K562 (cell line): ENCODE measurements around the gene TIFAB. TPM values are rescaled to one million over a fixed set of nuclear protein-coding genes. Genes with fewer than 3 reads are reported as not detected.

Experiments
- ATAC-seq: fragments of 200-7000 bp; cut with Tn5 transposase; 3 replicates; pipeline ENCODE4 v1.9.1; 2020; ENCODE audit warnings: moderate library complexity
- BruUV-seq: library from RNA; stranded (reverse); fragments of 400-500 nt; replicated peaks from 2 replicates; lab custom pipeline; 2021; lab: Mats Ljungman, UMichigan
- CTCF ChIA-PET: fragments of 300-600 bp; formaldehyde crosslinking; extraction: SDS; loops from one replicate; lab custom pipeline; 2021; ENCODE audit warnings: low intra/inter-chr PET ratio; lab: Yijun Ruan, JAX
- POLR2A ChIA-PET: fragments of 300-600, 350-650 bp; sonication (Branson Sonifier 250); formaldehyde crosslinking; extraction: SDS; loops from one replicate; lab custom pipeline; 2021; ENCODE audit warnings: antibody characterized with exemption, inconsistent platforms; lab: Yijun Ruan, JAX
- DNase-seq, 4 experiments: peaks; one replicate each; pipeline versions ENCODE4 v3.0.0 to v3.0.0-alpha.2; 2011 to 2018; ENCODE audit warnings: low spot score in 3 of 4, mixed read lengths in 3 of 4; ENCODE audit errors: extremely low read depth in 1 of 4
- FAIRE-seq: peaks from 2 replicates; lab custom pipeline; 2011; peaks lifted over from hg19 to GRCh38; lab: Jason Lieb, UNC
- H2AFZ ChIP-seq: 2 replicates; pipeline ENCODE4 v1.6.0; 2011; ENCODE audit warnings: low read depth, low read length, control low read depth, inconsistent platforms
- H3K27ac ChIP-seq: fragments of 200-600 bp; 3 replicates; pipeline ENCODE4 v1.8.0; 2011; ENCODE audit warnings: low read depth, mild to moderate bottlenecking, control low read depth, inconsistent platforms, low read length, moderate library complexity, mixed read lengths; ENCODE audit errors: extremely low read depth
- H3K27me3 ChIP-seq, 2 experiments: fragments of 300-600 bp in 1 of 2; 2 replicates in 1 of 2; 3 replicates in 1 of 2; pipeline versions ENCODE4 v1.6.0 to v1.8.0; 2011; ENCODE audit warnings: inconsistent platforms in 2 of 2, low read length in 2 of 2, mild to moderate bottlenecking in 1 of 2, mixed read lengths in 1 of 2, moderate library complexity in 1 of 2; ENCODE audit not compliant: control insufficient read depth in 2 of 2, insufficient read depth in 2 of 2
- H3K36me3 ChIP-seq: fragments of 300-600 bp; 3 replicates; pipeline ENCODE4 v1.8.0; 2011; ENCODE audit warnings: mild to moderate bottlenecking, low read length, inconsistent platforms; ENCODE audit not compliant: control insufficient read depth, insufficient read depth
- H3K4me1 ChIP-seq, 2 experiments: fragments of 200-600 bp in 1 of 2; replicated peaks in 1 of 2; 2 replicates in 1 of 2; 3 replicates in 1 of 2; pipeline versions ENCODE4 v1.5.1 to v1.8.0; 2011; ENCODE audit warnings: inconsistent platforms in 2 of 2, low read length in 2 of 2, mild to moderate bottlenecking in 1 of 2, mixed read lengths in 1 of 2, moderate library complexity in 1 of 2; ENCODE audit not compliant: control insufficient read depth in 2 of 2, insufficient read depth in 2 of 2
- H3K4me2 ChIP-seq: 2 replicates; pipeline ENCODE4 v1.6.1; 2011; ENCODE audit warnings: low read length, control low read depth, inconsistent platforms, mixed read lengths; ENCODE audit not compliant: insufficient read depth
- H3K4me3 ChIP-seq: fragments of 200-600 bp; sonication (generic), shearing (Covaris generic); 2 replicates; pipeline ENCODE4 v1.5.1; 2016; ENCODE audit warnings: control low read depth, inconsistent platforms
- H3K79me2 ChIP-seq: fragments of 200-600 bp; 3 replicates; pipeline ENCODE4 v1.8.0; 2011; ENCODE audit warnings: low read length, inconsistent platforms; ENCODE audit not compliant: control insufficient read depth, insufficient read depth
- H3K9ac ChIP-seq, 2 experiments: 2 replicates each; pipeline versions ENCODE4 v1.6.0 to v1.6.1; 2011; ENCODE audit warnings: low read depth in 2 of 2, low read length in 2 of 2, control low read depth in 1 of 2, inconsistent platforms in 1 of 2, mild to moderate bottlenecking in 1 of 2, mixed read lengths in 1 of 2; ENCODE audit not compliant: insufficient read depth in 1 of 2
- H3K9me1 ChIP-seq: one replicate; pipeline ENCODE4 v1.6.0; 2011; ENCODE audit warnings: inconsistent platforms, mild to moderate bottlenecking, low read length, moderate library complexity; ENCODE audit not compliant: control insufficient read depth, insufficient read depth
- H3K9me3 ChIP-seq: replicated peaks from 2 replicates; pipeline ENCODE4 v1.5.1; 2011; ENCODE audit warnings: low read depth, low read length, inconsistent platforms; ENCODE audit not compliant: control insufficient read depth, insufficient read depth
- H4K20me1 ChIP-seq: replicated peaks from 2 replicates; pipeline ENCODE4 v1.6.1; 2011; ENCODE audit warnings: low read length, inconsistent platforms, mixed read lengths; ENCODE audit not compliant: control insufficient read depth, insufficient read depth
- CCNT2 ChIP-seq: IDR thresholded peaks from 2 replicates; pipeline ENCODE4 v1.6.1; 2011; ENCODE audit warnings: borderline replicate concordance, low read depth, mild to moderate bottlenecking, moderate library complexity, mixed read lengths, low read length; ENCODE audit not compliant: insufficient read length; ENCODE audit errors: extremely low read depth
- PCBP1 ChIP-seq: fragments of 200-400 bp; formaldehyde crosslinking; IDR thresholded peaks from 2 replicates; pipeline ENCODE4 v1.6.1; 2018; ENCODE audit warnings: mild to moderate bottlenecking, low read depth, low read length; ENCODE audit not compliant: poor library complexity, severe bottlenecking
- TAF9B ChIP-seq: fragments of 450-650 bp; IDR thresholded peaks from 2 replicates; pipeline ENCODE4 v1.6.1; 2018; ENCODE audit warnings: mild to moderate bottlenecking; ENCODE audit not compliant: partially characterized antibody
- ZNF589 ChIP-seq: fragments of 200-800 bp; sonication (Bioruptor generic); IDR thresholded peaks from 2 replicates; pipeline ENCODE4 v1.6.1; 2016; ENCODE audit warnings: low read depth, missing genetic modification characterization, missing compliant biosample characterization
- WGBS: fragments of 100-300 bp; shearing (Covaris generic); methylation state at CpG from one replicate; pipeline ENCODE4 v1.1.6; 2016; ENCODE audit warnings: low coverage, mixed read lengths; ENCODE audit not compliant: insufficient coverage; ENCODE audit errors: missing lambda C conversion rate; 5-methylcytosine and 5-hydroxymethylcytosine counted together
- in situ Hi-C: fragments of 300-500 bp; cut with MboI; formaldehyde crosslinking; loops from 4 replicates; pipeline ENCODE4 v1.15.0; 2018; ENCODE audit warnings: inconsistent platforms, mixed read lengths
- intact Hi-C: fragments of 100-400 bp; cut with micrococcal nuclease; formaldehyde crosslinking; loops from 2 replicates; pipeline ENCODE4 v1.14.2; 2022
- polyA plus RNA-seq, 8 experiments: library from polyadenylated mRNA; depleted of rRNA in 4 of 8; stranded (reverse) in 5 of 8; unstranded in 3 of 8; fragments of >200 nt; fragmentation: Nextera tagmentation in 2 of 8; fragmentation: Illumina TruSeq in 1 of 8; extraction: Ambion mirVana in 2 of 8; extraction: Trizol in 1 of 8; gene quantifications; 2 replicates each; pipeline versions ENCODE4 v1.2.1 to v1.2.3, GENCODE V29; 2011 to 2014; ENCODE audit warnings: inconsistent platforms in 1 of 8, missing spikeins in 1 of 8
- total RNA-seq, 7 experiments: library from RNA; depleted of rRNA in 6 of 7; stranded (reverse); fragments of >200 nt in 6 of 7; fragmentation: Illumina TruSeq in 2 of 7; extraction: Trizol in 2 of 7; gene quantifications; 2 replicates each; pipeline versions ENCODE4 v1.2.1 to v1.2.3, GENCODE V29; 2011 to 2021; ENCODE audit warnings: low replicate concordance in 1 of 7

The TIFAB gene
- total and polyA plus RNA-seq, 9 of the 15 experiments (the other 6 are each of a cell fraction or from before 2014, with no cell fraction given): not detected

- Histone ChIP-seq H3K4me2 (no peak overlapping the region), H3K9ac (no peak overlapping the region), H3K4me1 (peaks cover 4 to 15% of the 10 kb centered on the region in 2 experiments; a peak in 4 of 5 replicates)
- ATAC-seq: no peak
- TF ChIP-seq ZNF589: no peak
- no peak for TF ChIP-seq TAF9B
- no peak for TF ChIP-seq CCNT2
- TF ChIP-seq PCBP1: no peak
- TF ChIP-seq, all 486 proteins: peak for 0
- in situ Hi-C loops: loop anchor here (5.0 to 10.0 kb wide), 2 partner anchors 84 to 256 kb away; no protein-coding TSS in a partner anchor
- Histone ChIP-seq H3K4me3 (no peak overlapping the region), H2AFZ (no peak overlapping the region), H3K27me3 (peaks cover 0 to 12% of the 10 kb centered on the region in 2 experiments; a peak in 2 of 5 replicates), H3K36me3 (no peaks in the 10 kb centered on the region), H3K9me1 (no peaks in the 10 kb centered on the region), H3K9me3 (no peaks in the 10 kb centered on the region), H3K27ac (no peak overlapping the region), H4K20me1 (peaks cover 2% of the 10 kb centered on the region; the same call in 1 of the 2 replicates), H3K79me2 (no peaks in the 10 kb centered on the region)
- intact Hi-C loops: loop anchor here (5.0 kb wide), 1 partner anchor 364 kb away; the partner anchor contains the start of gene SLC25A48
- FAIRE-seq: no peak
- DNase-seq: no peak
- ChIA-PET CTCF (no interaction called here), POLR2A (no interaction called here)
- no TSS peak for BruUV-seq
- WGBS: 17% methylated on average over 2 of the region's 2 CpGs
These were observed 16.4 kb upstream of the TIFAB start for GRCh38 chr5:135468541-135468940.
